HG02588 (cell line): ENCODE measurements around the gene INTS11.

ENCODE experiments used
- ATAC-seq: cut with Tn5 transposase; IDR thresholded peaks from one replicate; pipeline ENCODE4 v1.9.1; 2021; ENCODE audit warnings: mild to moderate bottlenecking, moderate library complexity; ENCODE audit not compliant: unreplicated experiment

Gene INTS11

DNA sequence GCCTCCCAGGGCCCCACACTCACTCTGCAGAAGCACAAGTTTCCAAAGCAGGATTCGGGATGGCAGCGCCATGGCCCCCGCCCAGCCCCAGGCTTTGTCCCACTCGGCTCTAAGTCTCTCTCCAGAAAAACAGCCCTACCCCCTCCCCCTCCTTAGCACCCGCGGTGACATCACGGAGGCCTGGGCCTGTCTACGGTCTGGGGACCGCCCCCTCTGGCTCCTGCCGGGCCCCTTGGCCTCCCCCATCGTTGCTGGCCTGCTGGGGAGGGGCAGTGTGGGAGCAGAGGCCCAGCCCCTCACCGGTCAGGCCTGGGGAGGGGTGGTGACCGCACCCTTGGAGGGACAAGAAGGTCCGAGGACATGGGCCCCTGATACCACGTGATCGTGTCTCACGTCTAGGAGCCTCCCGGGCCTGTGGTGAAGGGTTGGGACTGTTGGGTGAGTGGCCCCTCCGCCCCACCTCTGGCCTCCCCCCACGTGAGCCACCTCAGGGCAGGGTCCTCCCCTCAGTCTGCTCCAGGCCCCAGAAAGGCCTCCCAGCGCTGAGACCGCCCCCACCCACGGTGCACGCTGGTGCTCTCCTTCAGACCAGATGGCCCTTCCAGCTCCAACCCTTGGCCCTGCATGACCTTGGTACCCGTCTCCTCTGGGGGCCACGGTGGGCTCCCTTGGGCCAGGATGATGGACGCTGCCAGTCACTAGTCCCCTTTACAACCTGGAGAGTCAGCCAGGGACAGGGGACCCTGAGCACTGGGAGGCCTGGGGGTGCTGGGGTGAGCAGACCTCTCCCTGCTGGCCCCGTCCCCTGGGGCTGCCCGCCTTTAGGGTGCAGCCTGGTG lies 34.2 kb upstream of the INTS11 start, which contains the start of gene MXRA8:
TSS of gene MXRA8 (minus strand) at position 123 of the 839 bp plus-strand sequence. CDS start at position 72, 51 bp downstream.
- ATAC-seq: no peak

GRCh38 chr1:1357871-1358432 lies 33.5 kb upstream of the INTS11 start:
- no peak for ATAC-seq

DNA sequence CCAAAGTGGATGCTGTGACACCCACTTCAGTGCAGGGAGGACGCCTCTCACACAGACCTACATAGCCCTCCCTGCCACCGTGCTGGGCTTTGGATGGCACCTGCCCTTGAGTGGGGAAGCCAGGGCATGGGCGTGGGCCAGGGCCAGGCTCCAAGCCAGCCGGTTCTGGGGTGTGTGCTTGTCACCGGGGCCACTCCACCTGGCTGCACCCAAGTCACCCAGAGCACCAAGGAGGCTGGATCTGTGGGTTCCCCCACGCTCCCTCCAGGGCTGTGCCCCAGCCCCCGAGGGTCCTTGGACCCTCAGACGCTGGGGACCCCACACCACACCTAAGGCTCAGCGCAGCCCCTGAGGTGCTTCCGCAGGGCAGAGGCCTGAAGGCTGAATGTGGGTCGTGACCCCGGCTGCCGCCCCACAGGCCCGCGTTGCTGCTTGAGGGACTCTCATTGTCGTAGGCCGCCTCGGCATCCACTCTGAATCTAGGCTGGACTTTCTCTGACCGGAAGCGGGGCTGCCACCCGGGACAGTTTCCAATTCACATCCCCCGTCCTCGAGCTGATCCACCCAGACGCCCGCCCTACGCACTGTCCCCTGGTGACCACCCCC lies 32.4 kb upstream of the INTS11 start:
- no peak for ATAC-seq

DNA sequence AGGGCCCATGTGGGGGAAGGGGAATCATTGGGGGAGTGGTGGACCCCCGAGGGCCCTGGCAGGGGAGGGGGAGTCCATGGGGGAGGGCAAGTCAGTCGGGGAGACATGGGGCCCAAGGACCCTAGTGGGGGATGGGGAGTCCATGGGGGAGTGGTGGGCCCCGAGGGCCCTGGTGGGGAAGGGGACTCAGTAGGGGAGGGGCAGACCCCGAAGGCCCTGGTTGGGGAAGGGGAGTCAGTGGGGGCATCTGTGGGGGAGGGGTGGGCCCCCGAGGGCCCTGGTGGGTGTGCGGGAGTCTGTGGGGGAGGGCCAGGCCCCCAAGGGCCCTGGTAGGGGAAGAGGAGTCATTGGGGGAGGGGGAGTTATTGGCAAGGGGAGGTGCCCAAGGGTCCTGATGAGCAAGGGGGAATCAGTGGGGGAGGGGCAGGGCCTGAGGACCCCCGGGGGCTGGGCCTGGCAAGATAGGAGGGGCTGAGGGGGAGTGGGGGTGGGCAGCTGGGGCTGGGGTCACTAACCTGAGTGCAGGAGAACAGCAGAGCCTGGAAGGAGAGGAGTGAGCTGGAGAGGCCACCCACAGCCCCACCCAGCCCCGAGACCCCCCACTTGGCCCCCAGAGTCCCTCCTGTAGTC lies 31.8 kb upstream of the INTS11 start:
- ATAC-seq: no peak

- ATAC-seq: no peak
These were observed 31.0 kb upstream of the INTS11 start for GRCh38 chr1:1355416-1355815.

GRCh38 chr1:1354271-1355247 lies 30.1 kb upstream of the INTS11 start:
- no peak for ATAC-seq

- ATAC-seq: no peak
These were observed 29.1 kb upstream of the INTS11 start for GRCh38 chr1:1353389-1354151.

DNA sequence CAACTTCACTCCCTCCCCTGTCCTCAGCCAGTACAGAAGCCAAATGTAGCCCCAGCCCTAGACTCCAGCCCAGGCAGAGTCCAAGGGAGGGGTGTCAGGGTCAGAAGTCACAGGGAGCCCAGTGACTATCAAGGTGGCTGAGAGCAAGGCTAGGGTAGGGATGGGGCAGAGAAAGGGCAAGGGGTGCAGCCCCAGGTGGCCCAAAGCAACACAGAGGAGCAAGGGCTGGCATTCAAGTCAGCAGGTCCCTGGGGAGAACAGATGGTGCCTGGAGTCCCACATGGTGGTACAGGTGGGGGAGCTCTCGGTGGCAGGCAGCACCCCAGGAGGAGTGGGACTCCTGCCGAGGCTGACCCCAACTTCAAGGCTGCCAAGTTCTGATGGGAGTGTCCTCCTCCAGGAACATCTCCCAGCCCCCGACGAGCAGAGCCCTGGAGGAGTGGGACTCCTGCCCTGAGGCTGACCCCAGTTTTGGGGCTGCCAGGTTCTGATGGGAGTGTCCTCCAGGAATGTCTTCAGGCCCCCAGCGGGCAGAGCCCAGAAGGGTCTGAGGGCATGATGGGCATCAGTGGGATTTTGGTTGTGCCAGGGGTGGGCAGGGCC lies 28.4 kb upstream of the INTS11 start:
- no peak for ATAC-seq

DNA sequence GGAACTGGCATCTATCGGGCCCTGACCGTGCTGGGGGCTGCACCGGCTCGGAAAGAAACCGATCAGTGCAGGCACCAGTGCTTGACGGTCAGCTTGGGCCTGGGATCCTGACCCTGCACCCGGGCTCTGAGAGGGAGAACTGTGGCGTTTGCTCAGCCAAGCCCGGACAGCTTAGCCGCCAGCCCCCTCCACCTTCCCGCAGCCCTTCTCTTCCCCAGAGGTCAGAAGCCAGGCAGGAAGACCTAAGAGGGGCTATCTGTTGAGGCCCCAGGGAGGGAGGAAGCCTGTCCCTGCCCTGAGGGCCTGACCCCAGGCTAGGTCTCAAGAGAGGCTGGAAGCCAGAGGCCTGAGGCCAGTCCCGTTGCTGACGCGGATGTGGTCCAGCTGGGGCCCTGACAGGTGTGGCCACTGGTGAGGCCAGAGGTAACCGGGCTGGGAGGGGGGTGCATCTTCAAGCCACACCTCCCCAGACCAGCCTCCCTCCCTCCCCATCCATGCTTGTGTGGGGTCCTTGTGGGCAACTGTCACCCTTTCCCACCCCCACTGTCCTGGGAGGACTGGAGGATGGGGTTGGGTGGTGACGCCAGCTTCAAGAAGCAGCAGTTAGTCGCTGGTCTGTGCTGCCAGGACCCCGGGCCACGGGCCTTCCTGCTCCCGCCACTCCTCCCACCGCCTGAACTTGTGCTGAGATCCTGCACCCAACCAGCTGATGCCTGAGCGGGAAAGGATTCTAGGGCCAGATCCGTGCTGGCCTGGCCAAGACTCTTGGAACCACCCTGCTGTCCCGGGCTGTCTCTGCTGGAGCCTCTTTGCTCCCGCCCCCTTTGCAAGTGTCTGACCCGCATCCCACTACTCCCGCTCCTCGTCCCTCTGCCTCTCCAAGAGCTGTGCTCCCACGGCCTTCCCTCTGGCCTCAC lies 27.3 kb upstream of the INTS11 start:
- ATAC-seq: no peak

- ATAC-seq: peak; percentile 57
These were observed 25.0 kb upstream of the INTS11 start, which contains the start of gene DVL1 for GRCh38 chr1:1349256-1350012. DVL1 (minus strand) TSS chr1:1349418; CDS start chr1:1349065, 353 bp downstream.

- ATAC-seq: peak; percentile 31
These were observed 24.2 kb upstream of the INTS11 start for GRCh38 chr1:1348420-1349255.

- ATAC-seq: no peak
These were observed 23.4 kb upstream of the INTS11 start for GRCh38 chr1:1347663-1348419.

DNA sequence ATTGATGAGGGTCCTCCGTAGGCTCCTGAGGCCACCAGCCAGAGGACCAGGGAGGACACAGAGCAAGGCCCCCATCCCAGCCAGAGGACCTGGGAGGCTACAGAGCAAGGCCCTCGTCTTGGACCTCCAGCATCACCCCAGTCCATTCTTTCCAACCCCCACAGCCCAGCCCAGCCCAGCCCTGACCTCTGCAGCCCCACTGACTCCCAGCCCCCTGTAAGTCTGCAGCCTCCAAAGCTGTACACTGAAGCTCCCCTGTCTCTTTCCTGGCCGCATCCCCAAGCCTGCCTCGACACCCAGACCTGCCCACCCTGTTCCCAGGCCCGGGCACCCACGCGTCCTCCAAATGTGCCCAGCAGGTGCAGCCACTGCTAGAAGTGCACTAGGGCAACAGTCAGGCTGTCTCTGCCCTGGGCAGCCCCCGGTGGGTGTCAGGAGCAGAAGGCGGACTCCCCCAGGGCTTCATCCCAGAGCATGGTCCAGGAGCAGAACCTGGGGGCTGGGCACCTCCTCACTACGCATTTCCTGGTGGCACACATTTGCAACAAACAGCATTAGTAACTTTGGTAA lies 22.7 kb upstream of the INTS11 start:
- ATAC-seq: no peak

- no peak for ATAC-seq
These were observed 22.0 kb upstream of the INTS11 start for GRCh38 chr1:1346501-1346890.

- ATAC-seq: no peak
These were observed 21.5 kb upstream of the INTS11 start for GRCh38 chr1:1345860-1346500.
